Naive thymus-derived CD4-positive, alpha-beta T cell (primary cell): ENCODE results near the gene MACIR. TPM values are rescaled to one million over a fixed set of nuclear protein-coding genes. Genes with fewer than 3 reads are reported as not detected.

Source experiments
- ATAC-seq: fragments of 150-1000 bp; cut with Tn5 transposase; 2 replicates; pipeline ENCODE4 v1.10.0; 2021; ENCODE audit warnings: mild to moderate bottlenecking, moderate library complexity
- CTCF ChIA-PET: fragments of 350-600 bp; sonication (Branson Sonifier 250); formaldehyde crosslinking; loops from one replicate; lab custom pipeline; 2021; ENCODE audit warnings: antibody characterized with exemption; lab: Charles Lee
- POLR2A ChIA-PET: fragments of 350-600 bp; sonication (Branson Sonifier 250); formaldehyde crosslinking; loops from one replicate; lab custom pipeline; 2021; ENCODE audit warnings: antibody characterized with exemption, inconsistent platforms; lab: Charles Lee
- DNase-seq, 9 donors: peaks; one replicate each; pipeline versions ENCODE4 v3.0.0 to v3.0.0-alpha.2; 2020 to 2022; ENCODE audit warnings: mixed read lengths in 1 of 9
- H3K27ac ChIP-seq: one replicate; pipeline ENCODE4 v1.7.0; 2013; ENCODE audit warnings: mild to moderate bottlenecking, low read depth, low read length, moderate library complexity
- H3K27me3 ChIP-seq, 2 donors: one replicate each; pipeline ENCODE4 v1.7.0; 2013; ENCODE audit warnings: low read length in 2 of 2, mild to moderate bottlenecking in 2 of 2, moderate library complexity in 2 of 2; ENCODE audit not compliant: control insufficient read depth in 2 of 2, insufficient read depth in 2 of 2
- H3K36me3 ChIP-seq, 3 experiments: 1 replicate in 2 of 3; 2 replicates in 1 of 3; pipeline ENCODE4 v1.7.0; 2013; ENCODE audit warnings: low read length in 3 of 3, mild to moderate bottlenecking in 3 of 3, moderate library complexity in 1 of 3; ENCODE audit not compliant: insufficient read depth in 3 of 3, control insufficient read depth in 2 of 3
- H3K4me1 ChIP-seq, 2 donors: one replicate each; pipeline ENCODE4 v1.7.0; 2013; ENCODE audit warnings: low read length in 2 of 2, mild to moderate bottlenecking in 2 of 2, moderate library complexity in 1 of 2; ENCODE audit not compliant: control insufficient read depth in 2 of 2, insufficient read depth in 2 of 2
- H3K4me3 ChIP-seq: 2 replicates; pipeline ENCODE4 v1.7.0; 2013; ENCODE audit warnings: mild to moderate bottlenecking, low read length
- H3K9me3 ChIP-seq, 3 experiments: 1 replicate in 2 of 3; 2 replicates in 1 of 3; pipeline ENCODE4 v1.7.0; 2013; ENCODE audit warnings: low read length in 3 of 3; ENCODE audit not compliant: control insufficient read depth in 2 of 3
- H3K27ac Mint-ChIP-seq, 9 donors: one replicate each; pipeline ENCODE4 v1.8.0; 2020 to 2022; ENCODE audit warnings: mixed read lengths in 9 of 9, mild to moderate bottlenecking in 8 of 9, moderate library complexity in 5 of 9, inconsistent platforms in 2 of 9
- H3K27me3 Mint-ChIP-seq, 5 donors: one replicate each; pipeline ENCODE4 v1.8.0; 2021 to 2022; ENCODE audit warnings: mixed read lengths in 5 of 5, mild to moderate bottlenecking in 1 of 5
- H3K36me3 Mint-ChIP-seq, 5 donors: one replicate each; pipeline ENCODE4 v1.8.0; 2020 to 2022; ENCODE audit warnings: mixed read lengths in 5 of 5, mild to moderate bottlenecking in 3 of 5, inconsistent platforms in 1 of 5
- H3K4me1 Mint-ChIP-seq, 7 donors: one replicate each; pipeline ENCODE4 v1.8.0; 2020 to 2022; ENCODE audit warnings: mixed read lengths in 7 of 7, mild to moderate bottlenecking in 3 of 7, inconsistent platforms in 1 of 7
- H3K4me3 Mint-ChIP-seq, 10 donors: one replicate each; pipeline ENCODE4 v1.8.0; 2020 to 2022; ENCODE audit warnings: mild to moderate bottlenecking in 10 of 10, mixed read lengths in 10 of 10, moderate library complexity in 6 of 10, inconsistent platforms in 2 of 10
- H3K9me3 Mint-ChIP-seq, 11 donors: one replicate each; pipeline ENCODE4 v1.8.0; 2020 to 2022; ENCODE audit warnings: mixed read lengths in 11 of 11, mild to moderate bottlenecking in 4 of 11, inconsistent platforms in 1 of 11, moderate library complexity in 1 of 11
- intact Hi-C, 2 donors: fragments of 100-400 bp; cut with micrococcal nuclease; formaldehyde crosslinking; loops; one replicate each; pipeline ENCODE4 v1.15.1; 2023
- polyA plus RNA-seq, 2 donors: library from polyadenylated mRNA; unstranded; fragments of 300-500 nt; fragmentation: Illumina TruSeq; gene quantifications; one replicate each; pipeline ENCODE4 v1.2.3, GENCODE V29; 2021
- total RNA-seq, 6 experiments: library from RNA in 5 of 6; stranded (reverse) in 5 of 6; gene quantifications; 1 replicate in 5 of 6; 2 replicates in 1 of 6; pipeline ENCODE4 v1.2.3 and lab custom pipeline; 2021 to 2026

Gene MACIR
- total and polyA plus RNA-seq, 7 experiments from 2014 or later, result 1.4 to 6.1 (median 2.3) TPM

GRCh38 chr5:103272377-103272776 lies 13.8 kb downstream of the MACIR start:
- Mint-ChIP-seq H3K27me3 (no peaks in the 10 kb centered on the region), H3K9me3 (no peaks in the 10 kb centered on the region), H3K4me3 (no peak overlapping the region), H3K36me3 (peaks cover 0 to 15% (median under 1%) of the 10 kb centered on the region in 5 donors), H3K4me1 (peaks cover 5 to 28% (median 15%) of the 10 kb centered on the region in 7 donors), H3K27ac (no peak overlapping the region)
- ChIA-PET POLR2A (interaction anchor here (1.2 kb wide), 1 partner anchor 14 kb away, joined by 3 read pairs; the partner anchor contains the start of gene MACIR), CTCF (interaction anchor here (0.7 kb wide), 1 partner anchor 473 kb away, joined by 4 read pairs; no protein-coding TSS in a partner anchor)
- Histone ChIP-seq H3K4me3 (no peak overlapping the region), H3K9me3 (no peaks in the 10 kb centered on the region), H3K27me3 (no peaks in the 10 kb centered on the region), H3K27ac (no peak overlapping the region), H3K4me1 (peaks cover 0 to 5% of the 10 kb centered on the region in 2 donors), H3K36me3 (no peaks in the 10 kb centered on the region)
- intact Hi-C loops, result no loop called here
- DNase-seq (no peak), ATAC-seq (no peak)

GRCh38 chr5:103273952-103274351 lies 15.4 kb downstream of the MACIR start:
- Histone ChIP-seq H3K36me3 (no peaks in the 10 kb centered on the region), H3K9me3 (no peaks in the 10 kb centered on the region), H3K27me3 (no peaks in the 10 kb centered on the region), H3K4me3 (no peak overlapping the region), H3K27ac (no peak overlapping the region), H3K4me1 (peaks cover 0 to 5% of the 10 kb centered on the region in 2 donors)
- intact Hi-C loops, result no loop called here
- CTCF ChIA-PET, result no interaction called here
- Mint-ChIP-seq H3K4me1 (peaks cover 5 to 26% (median 15%) of the 10 kb centered on the region in 7 donors), H3K4me3 (no peak overlapping the region), H3K36me3 (peaks cover 0 to 15% (median 0%) of the 10 kb centered on the region in 5 donors), H3K9me3 (no peaks in the 10 kb centered on the region), H3K27ac (no peak overlapping the region), H3K27me3 (no peaks in the 10 kb centered on the region)
- POLR2A ChIA-PET, result no interaction called here
- DNase-seq, result no peak
- ATAC-seq, result no peak

DNA sequence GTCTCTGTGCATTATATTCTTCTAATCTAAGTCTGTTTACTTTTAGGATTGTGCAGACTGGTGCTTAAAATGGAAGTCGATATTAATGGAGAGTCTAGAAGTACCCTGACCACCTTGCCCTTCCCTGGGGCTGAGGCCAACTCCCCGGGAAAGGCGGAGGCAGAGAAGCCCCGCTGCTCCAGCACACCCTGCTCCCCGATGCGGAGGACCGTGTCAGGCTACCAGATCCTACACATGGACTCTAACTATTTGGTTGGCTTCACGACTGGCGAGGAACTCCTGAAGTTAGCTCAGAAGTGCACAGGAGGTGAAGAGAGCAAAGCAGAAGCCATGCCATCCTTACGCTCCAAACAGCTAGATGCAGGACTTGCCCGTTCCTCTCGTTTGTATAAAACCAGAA lies 17.3 kb downstream of the MACIR start:
- peaks cover 4 to 14% (median 8%) of the 10 kb centered on the region in 7 donors for H3K4me1 Mint-ChIP-seq
- no peak for ATAC-seq
- POLR2A ChIA-PET, result no interaction called here
- no peak overlapping the region for H3K4me3 Mint-ChIP-seq
- H3K27ac Mint-ChIP-seq, result no peak overlapping the region
- Histone ChIP-seq H3K27me3 (no peaks in the 10 kb centered on the region), H3K36me3 (no peaks in the 10 kb centered on the region), H3K27ac (no peak overlapping the region), H3K9me3 (no peaks in the 10 kb centered on the region), H3K4me1 (peaks cover 0 to 5% of the 10 kb centered on the region in 2 donors), H3K4me3 (no peak overlapping the region)
- H3K9me3 Mint-ChIP-seq, result no peaks in the 10 kb centered on the region
- no peak for DNase-seq
- intact Hi-C loops, result no loop called here
- no peaks in the 10 kb centered on the region for H3K27me3 Mint-ChIP-seq
- H3K36me3 Mint-ChIP-seq, result peaks cover 0 to 15% (median 2%) of the 10 kb centered on the region in 5 donors
- CTCF ChIA-PET, result no interaction called here

- ATAC-seq (no peak), DNase-seq (no peak)
- Histone ChIP-seq H3K27ac (no peak overlapping the region), H3K27me3 (no peaks in the 10 kb centered on the region), H3K9me3 (no peaks in the 10 kb centered on the region), H3K36me3 (no peaks in the 10 kb centered on the region), H3K4me3 (no peak overlapping the region), H3K4me1 (no peaks in the 10 kb centered on the region)
- Mint-ChIP-seq H3K27me3 (no peaks in the 10 kb centered on the region), H3K27ac (no peak overlapping the region), H3K4me1 (no peaks in the 10 kb centered on the region), H3K4me3 (no peak overlapping the region), H3K36me3 (peaks cover 0 to 7% (median 4%) of the 10 kb centered on the region in 5 donors), H3K9me3 (no peaks in the 10 kb centered on the region)
- intact Hi-C loops, result no loop called here
- ChIA-PET CTCF (no interaction called here), POLR2A (no interaction called here)
Measured at GRCh38 chr5:103280967-103281366, 22.4 kb downstream of the MACIR start.

GRCh38 chr5:103283120-103283519 lies 24.6 kb downstream of the MACIR start:
- no peaks in the 10 kb centered on the region for H3K4me1 Mint-ChIP-seq
- POLR2A ChIA-PET, result no interaction called here
- ATAC-seq, result no peak
- Histone ChIP-seq H3K4me1 (no peaks in the 10 kb centered on the region), H3K27ac (no peak overlapping the region), H3K36me3 (no peaks in the 10 kb centered on the region), H3K9me3 (no peaks in the 10 kb centered on the region), H3K27me3 (no peaks in the 10 kb centered on the region), H3K4me3 (no peak overlapping the region)
- intact Hi-C loops, result no loop called here
- no peak overlapping the region for H3K4me3 Mint-ChIP-seq
- H3K27ac Mint-ChIP-seq, result no peak overlapping the region
- no peaks in the 10 kb centered on the region for H3K27me3 Mint-ChIP-seq
- H3K36me3 Mint-ChIP-seq, result peaks cover 0 to 4% (median 0%) of the 10 kb centered on the region in 5 donors
- CTCF ChIA-PET, result no interaction called here
- no peaks in the 10 kb centered on the region for H3K9me3 Mint-ChIP-seq
- DNase-seq, result no peak

- H3K4me3 Mint-ChIP-seq, result no peak overlapping the region
- Histone ChIP-seq H3K4me1 (no peaks in the 10 kb centered on the region), H3K4me3 (no peak overlapping the region), H3K27me3 (no peaks in the 10 kb centered on the region), H3K36me3 (no peaks in the 10 kb centered on the region), H3K27ac (no peak overlapping the region), H3K9me3 (no peaks in the 10 kb centered on the region)
- H3K9me3 Mint-ChIP-seq, result no peaks in the 10 kb centered on the region
- H3K27me3 Mint-ChIP-seq, result no peaks in the 10 kb centered on the region
- DNase-seq (no peak), ATAC-seq (no peak)
- peaks cover 0 to 4% (median 0%) of the 10 kb centered on the region in 5 donors for H3K36me3 Mint-ChIP-seq
- intact Hi-C loops, result no loop called here
- CTCF ChIA-PET, result no interaction called here
- no peaks in the 10 kb centered on the region for H3K4me1 Mint-ChIP-seq
- POLR2A ChIA-PET, result no interaction called here
- H3K27ac Mint-ChIP-seq, result no peak overlapping the region
Measured at GRCh38 chr5:103283869-103284268, 25.3 kb downstream of the MACIR start.

- Histone ChIP-seq H3K36me3 (no peaks in the 10 kb centered on the region), H3K27ac (no peak overlapping the region), H3K4me3 (no peak overlapping the region), H3K9me3 (no peaks in the 10 kb centered on the region), H3K27me3 (no peaks in the 10 kb centered on the region), H3K4me1 (no peaks in the 10 kb centered on the region)
- H3K27ac Mint-ChIP-seq, result no peak overlapping the region
- H3K4me1 Mint-ChIP-seq, result no peaks in the 10 kb centered on the region
- DNase-seq (no peak), ATAC-seq (no peak)
- ChIA-PET CTCF (no interaction called here), POLR2A (no interaction called here)
- intact Hi-C loops, result no loop called here
- H3K9me3 Mint-ChIP-seq, result no peaks in the 10 kb centered on the region
- H3K4me3 Mint-ChIP-seq, result no peak overlapping the region
- H3K36me3 Mint-ChIP-seq, result peaks cover 0 to 2% (median 0%) of the 10 kb centered on the region in 5 donors
- no peaks in the 10 kb centered on the region for H3K27me3 Mint-ChIP-seq
Measured at GRCh38 chr5:103286622-103287021, 28.1 kb downstream of the MACIR start.
